Activated naive CD4-positive, alpha-beta T cell treated with anti-CD3 and anti-CD28 coated beads for 36 hours (primary cell): ENCODE measurements around the gene UBTF. TPM values are rescaled to one million over a fixed set of nuclear protein-coding genes. Genes with fewer than 3 reads are reported as not detected.
A peak's percentile ranks its signal among the peaks of the same experiment; 100 is the strongest.

ENCODE experiments used
- CTCF ChIA-PET: fragments of 350-600 bp; sonication (Branson Sonifier 250); formaldehyde crosslinking; loops from one replicate; lab custom pipeline; 2021; ENCODE audit warnings: antibody characterized with exemption; lab: Charles Lee
- DNase-seq: peaks from one replicate; pipeline ENCODE4 v3.0.0-alpha.2; 2020
- H3K27ac Mint-ChIP-seq: one replicate; pipeline ENCODE4 v1.8.0; 2021; ENCODE audit warnings: mild to moderate bottlenecking, mixed read lengths
- H3K27me3 Mint-ChIP-seq: one replicate; pipeline ENCODE4 v1.8.0; 2021; ENCODE audit warnings: low read depth, mixed read lengths
- H3K36me3 Mint-ChIP-seq: one replicate; pipeline ENCODE4 v1.8.0; 2021; ENCODE audit warnings: low read depth, mixed read lengths
- H3K4me1 Mint-ChIP-seq: one replicate; pipeline ENCODE4 v1.8.0; 2021; ENCODE audit warnings: low read depth, mixed read lengths
- H3K4me3 Mint-ChIP-seq: one replicate; pipeline ENCODE4 v1.8.0; 2021; ENCODE audit warnings: mild to moderate bottlenecking, moderate library complexity, mixed read lengths
- H3K9me3 Mint-ChIP-seq: one replicate; pipeline ENCODE4 v1.8.0; 2021; ENCODE audit warnings: mixed read lengths
- intact Hi-C: fragments of 100-400 bp; cut with micrococcal nuclease; formaldehyde crosslinking; loops from one replicate; pipeline ENCODE4 v1.15.1; 2023
- total RNA-seq, 2 experiments: library from RNA; stranded (reverse); gene quantifications; one replicate each; pipeline ENCODE4 v1.2.3, GENCODE V29; 2021

UBTF gene
- total RNA-seq, 2 experiments from 2014 or later = 91.8 to 92.6 TPM

DNA sequence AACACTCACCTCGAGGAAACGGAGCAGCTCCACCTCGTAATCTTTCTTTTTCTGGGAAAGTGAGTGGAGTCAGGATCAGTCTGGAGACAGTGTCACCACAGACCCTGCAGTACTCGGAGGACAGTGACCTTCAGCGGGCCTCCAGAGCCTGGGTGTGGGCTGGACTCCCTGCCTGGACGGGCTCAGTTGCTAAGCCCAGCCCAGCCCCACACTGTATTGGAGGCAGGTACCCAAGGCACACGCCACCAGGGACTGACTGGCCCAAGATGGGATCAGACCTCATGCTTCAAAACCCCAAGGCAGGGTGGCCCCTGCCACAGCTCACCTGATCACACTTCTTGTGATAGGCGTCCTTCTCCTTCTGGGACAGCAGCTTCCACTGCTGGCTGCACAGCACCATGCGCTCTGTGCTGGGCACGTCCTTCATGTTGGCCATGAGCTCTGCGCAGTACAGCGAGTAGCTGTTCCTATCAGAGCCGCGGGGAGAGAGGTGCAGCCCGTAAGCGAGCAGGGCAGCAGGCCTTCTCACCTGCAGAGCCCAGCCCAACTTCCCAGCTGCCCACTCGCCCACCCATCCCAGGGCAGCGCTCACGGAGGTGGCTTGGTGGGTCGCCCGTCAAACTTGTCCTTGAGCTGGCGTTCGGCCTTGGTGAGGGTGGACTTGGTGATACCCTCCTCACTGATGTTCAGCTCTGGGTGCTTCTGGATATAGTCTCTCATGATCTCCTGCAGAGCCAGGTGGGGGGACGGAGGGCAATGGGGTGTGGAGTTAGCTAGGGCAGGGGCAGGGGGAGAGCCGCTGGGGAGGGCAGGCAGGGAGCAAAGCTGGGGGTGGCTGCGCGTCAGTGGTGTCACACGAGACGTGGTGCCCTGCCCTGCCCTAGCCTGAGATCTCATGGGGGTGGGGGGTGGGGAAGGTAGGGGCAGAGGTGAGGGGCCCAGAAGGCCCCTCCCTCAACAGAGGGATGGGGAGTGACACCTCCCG, 7.9 kb downstream of the UBTF start:
- intact Hi-C loops = loop anchor here (2.0 to 10.0 kb wide), 3 partner anchors 25 to 1013 kb away; partner anchors contain the start of genes FMNL1, SLC25A39 and TMUB2

DNA sequence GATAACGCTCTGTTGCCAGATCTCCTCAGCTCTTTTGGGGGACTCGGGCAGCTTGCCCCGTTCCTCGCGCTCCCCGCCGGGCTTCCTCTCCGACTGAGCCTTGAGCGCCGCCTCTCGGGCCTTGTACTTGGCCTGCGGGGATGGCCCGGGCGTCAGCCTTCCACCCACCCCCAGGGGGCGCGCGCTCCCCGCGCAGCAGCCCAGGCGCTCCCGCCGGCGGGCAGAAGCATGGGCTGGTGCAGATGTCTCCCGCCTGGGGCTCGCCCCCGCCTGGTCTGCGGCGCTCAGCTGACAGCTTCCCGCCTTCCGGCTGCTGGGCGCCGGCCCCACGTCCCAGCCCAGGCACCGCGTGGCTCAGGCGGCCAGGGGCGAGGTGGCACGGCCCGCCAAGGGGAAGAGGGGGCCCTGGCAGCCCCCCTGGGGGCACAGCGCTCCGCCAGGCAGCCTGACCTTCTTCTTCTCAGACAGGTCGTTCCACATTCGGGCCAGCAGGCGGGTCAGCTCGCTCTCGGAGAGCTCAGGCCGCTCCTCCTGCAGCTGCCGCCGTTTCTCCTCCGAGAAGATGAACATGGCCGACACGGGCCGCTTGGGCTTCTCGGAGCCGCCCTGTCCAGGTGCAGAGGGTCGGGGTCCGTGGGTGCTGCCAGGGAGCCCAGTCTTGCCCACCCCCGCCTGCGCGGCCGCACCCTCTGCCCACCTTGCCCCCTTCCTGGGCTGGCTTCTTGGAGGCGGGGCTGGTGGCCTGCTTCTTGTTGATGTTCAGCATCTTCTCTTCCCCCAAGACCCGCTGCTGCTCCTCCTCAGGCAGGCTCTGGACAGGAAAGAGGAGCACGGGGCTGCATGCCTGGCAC, 8.9 kb downstream of the UBTF start:
- CTCF ChIA-PET = interaction anchor here (0.6 to 5.6 kb wide), 31 partner anchors 9 to 313 kb away, joined by 3 to 64 read pairs (median 5); partner anchors contain the start of genes GRN, RUNDC3A, SLC25A39 and TMUB2
- H3K27ac Mint-ChIP-seq = peak overlapping the region; percentile 92
- peaks cover 62% of the 10 kb centered on the region for H3K36me3 Mint-ChIP-seq
- H3K4me1 Mint-ChIP-seq = peaks cover 68% of the 10 kb centered on the region
- peak overlapping the region; percentile 62 for H3K4me3 Mint-ChIP-seq
- no peaks in the 10 kb centered on the region for H3K27me3 Mint-ChIP-seq
- no peaks in the 10 kb centered on the region for H3K9me3 Mint-ChIP-seq
- intact Hi-C loops = loop anchor here (1.0 to 10.0 kb wide), 7 partner anchors 8 to 1014 kb away; partner anchors contain the start of genes FMNL1, GRN, SLC25A39 and TMUB2
- DNase-seq = peak; percentile 93

More for the DNA sequence above, 7.9 kb downstream of the UBTF start:
- no peaks in the 10 kb centered on the region for H3K27me3 Mint-ChIP-seq
- peak overlapping the region; percentile 12 for H3K27ac Mint-ChIP-seq
- H3K4me3 Mint-ChIP-seq = no peak overlapping the region
- peaks cover 70% of the 10 kb centered on the region for H3K36me3 Mint-ChIP-seq
- no peak for DNase-seq
- H3K9me3 Mint-ChIP-seq = no peaks in the 10 kb centered on the region
- CTCF ChIA-PET = interaction anchor here (0.6 to 5.6 kb wide), 11 partner anchors 9 to 312 kb away, joined by 3 to 64 read pairs (median 10); partner anchors contain the start of genes GRN, TMUB2 and UBTF
- H3K4me1 Mint-ChIP-seq = peaks cover 76% of the 10 kb centered on the region

DNA sequence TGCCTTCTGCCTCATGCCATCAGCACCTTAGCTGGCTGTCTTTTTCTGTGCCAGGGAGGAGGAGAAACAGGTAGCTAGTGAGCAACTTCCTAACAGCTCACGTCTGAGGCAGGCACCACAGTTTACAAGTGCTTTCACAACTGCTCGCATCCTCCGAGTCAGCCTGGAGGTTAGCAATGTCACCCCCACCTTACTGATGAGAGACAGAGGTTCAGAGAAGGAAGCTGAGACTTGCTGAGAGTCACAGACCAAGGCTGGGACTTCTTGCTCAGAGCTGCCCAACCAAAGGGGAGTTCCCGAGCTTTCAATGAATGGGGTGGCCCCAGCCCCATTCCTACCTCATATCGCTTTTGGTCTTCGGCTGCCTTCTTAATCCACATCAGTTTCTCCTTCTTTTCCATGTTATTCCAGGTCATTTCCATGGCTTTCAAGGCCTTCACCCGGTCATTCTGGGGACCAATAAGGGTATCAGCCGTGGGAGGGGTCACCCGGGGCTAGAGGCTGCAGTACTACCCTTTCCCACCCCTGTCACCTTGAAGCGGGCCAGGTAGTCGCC, 9.6 kb downstream of the UBTF start:
- Mint-ChIP-seq H3K4me1 (peaks cover 61% of the 10 kb centered on the region), H3K27ac (peak overlapping the region; percentile 92), H3K36me3 (peaks cover 55% of the 10 kb centered on the region), H3K9me3 (no peaks in the 10 kb centered on the region), H3K27me3 (no peaks in the 10 kb centered on the region), H3K4me3 (peak overlapping the region; percentile 62)
- CTCF ChIA-PET = interaction anchor here (0.6 to 5.6 kb wide), 30 partner anchors 8 to 313 kb away, joined by 3 to 64 read pairs (median 6); partner anchors contain the start of genes GRN, RUNDC3A, SLC25A39 and TMUB2
- peak; percentile 89 for DNase-seq
- intact Hi-C loops = loop anchor here (1.0 to 10.0 kb wide), 7 partner anchors 8 to 1015 kb away; partner anchors contain the start of genes FMNL1, GRN, SLC25A39 and TMUB2

DNA sequence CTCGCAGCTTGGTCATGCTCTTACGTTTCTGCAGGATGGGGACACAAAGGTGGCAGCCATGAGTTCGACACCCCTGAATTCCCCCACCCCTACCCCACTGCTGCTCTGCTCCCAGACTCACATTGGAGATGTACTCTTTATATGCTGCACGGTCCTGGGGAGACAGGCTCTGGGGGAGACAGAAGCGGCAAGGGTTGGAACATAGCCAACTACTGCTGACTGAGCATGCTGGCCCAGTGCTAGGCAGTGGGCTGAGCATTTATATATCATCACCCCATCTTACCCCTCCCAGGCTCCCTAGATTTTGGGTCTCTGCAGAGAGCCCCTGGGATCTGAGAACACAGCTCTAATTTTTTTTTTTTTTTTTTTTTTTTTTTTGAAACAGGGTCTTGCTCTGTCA, 11.7 kb downstream of the UBTF start:
- intact Hi-C loops = no loop called here
- peaks cover 60% of the 10 kb centered on the region for H3K4me1 Mint-ChIP-seq

DNA sequence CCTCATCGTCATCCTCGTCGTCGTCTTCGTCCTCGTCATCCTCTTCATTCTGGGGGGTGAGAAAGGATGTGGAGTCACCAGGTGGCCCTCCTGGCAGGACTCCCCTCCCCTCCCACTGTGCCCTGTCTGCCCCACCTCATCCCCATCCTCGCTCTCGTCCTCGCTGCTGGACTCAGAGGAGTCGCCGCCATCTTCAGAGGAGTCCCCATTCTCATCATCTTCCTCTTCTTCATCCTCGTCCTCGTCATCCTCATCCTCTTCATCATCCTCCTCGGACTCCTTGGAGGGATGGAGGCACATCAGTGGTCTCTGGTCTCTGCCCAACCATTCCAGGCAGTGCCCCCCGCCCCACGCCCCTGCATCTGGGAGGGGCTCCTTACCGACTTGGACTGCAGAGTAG, 12.2 kb downstream of the UBTF start:
- no peak overlapping the region for H3K27ac Mint-ChIP-seq
- H3K4me1 Mint-ChIP-seq = peaks cover 59% of the 10 kb centered on the region
- no peak for DNase-seq
- no peaks in the 10 kb centered on the region for H3K9me3 Mint-ChIP-seq
- no peaks in the 10 kb centered on the region for H3K27me3 Mint-ChIP-seq
- CTCF ChIA-PET = interaction anchor here (1.5 kb wide), 1 partner anchor 162 kb away, joined by 4 read pairs; no protein-coding TSS in a partner anchor
- intact Hi-C loops = no loop called here
- peaks cover 38% of the 10 kb centered on the region for H3K36me3 Mint-ChIP-seq
- H3K4me3 Mint-ChIP-seq = no peak overlapping the region

More for the DNA sequence above, 11.7 kb downstream of the UBTF start:
- DNase-seq = no peak
- Mint-ChIP-seq H3K9me3 (no peaks in the 10 kb centered on the region), H3K36me3 (peaks cover 39% of the 10 kb centered on the region), H3K27me3 (no peaks in the 10 kb centered on the region), H3K4me3 (no peak overlapping the region), H3K27ac (peak overlapping the region; percentile 80)
- CTCF ChIA-PET = interaction anchor here (0.7 to 1.2 kb wide), 2 partner anchors 138 to 1449 kb away, joined by 3 read pairs; no protein-coding TSS in a partner anchor

DNA sequence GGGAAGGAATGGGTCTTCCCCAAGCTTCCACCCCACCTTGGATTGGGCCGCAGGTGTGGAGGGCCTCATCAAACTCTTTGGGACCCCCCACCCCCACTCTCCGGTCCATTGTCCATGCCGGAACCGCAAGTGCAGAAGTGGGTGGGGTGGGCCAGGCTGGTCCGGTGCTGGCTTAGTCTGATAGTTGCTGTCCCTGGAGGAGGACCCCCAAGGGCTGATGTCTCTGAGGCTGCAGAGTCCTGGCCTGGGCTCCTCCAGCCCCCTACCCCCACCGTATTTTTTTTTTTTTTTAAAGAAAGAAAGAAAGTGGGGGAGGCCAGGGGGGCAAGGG, 12.7 kb downstream of the UBTF start:
- H3K36me3 Mint-ChIP-seq = peaks cover 38% of the 10 kb centered on the region
- intact Hi-C loops = no loop called here

DNA sequence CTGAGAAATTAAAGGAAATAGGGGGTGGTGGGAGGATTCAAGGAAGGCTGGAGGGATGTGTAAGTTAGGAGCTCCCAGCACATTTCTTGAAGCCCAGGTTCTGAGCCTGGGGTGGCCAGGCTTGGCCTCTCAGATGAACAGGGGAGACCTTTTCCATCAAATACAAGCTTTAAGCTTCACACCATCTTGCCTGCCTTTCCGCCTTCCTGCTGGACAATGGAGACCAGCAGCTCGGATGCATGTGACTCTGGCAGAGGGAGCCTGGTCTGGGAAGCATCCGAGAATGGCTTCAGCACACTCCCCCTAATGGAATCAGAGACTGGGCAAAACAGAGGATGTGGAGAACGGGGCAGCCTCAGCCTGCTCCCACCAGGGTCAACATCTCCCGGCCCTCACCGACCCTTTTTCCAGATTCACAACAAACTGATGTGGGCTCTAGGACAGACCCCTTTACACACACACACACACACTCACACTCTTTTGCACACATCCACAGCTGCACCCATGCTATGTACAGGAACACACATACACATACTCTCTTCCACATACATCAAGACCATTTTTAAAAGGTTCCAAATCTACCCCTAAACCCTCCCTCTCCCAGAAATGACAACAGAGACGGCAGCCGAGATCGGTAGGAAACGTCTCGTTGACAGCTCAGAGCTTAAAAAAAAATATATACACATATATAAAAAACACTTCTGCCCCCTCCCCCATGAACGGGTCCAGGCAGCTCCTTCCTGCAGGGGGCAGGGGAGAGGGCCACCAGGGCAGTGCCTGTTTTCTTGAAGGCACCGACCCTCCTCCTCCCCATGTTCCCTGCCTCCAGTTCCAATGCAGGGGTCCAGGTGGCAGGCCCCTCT, 13.3 kb downstream of the UBTF start:
- H3K9me3 Mint-ChIP-seq = no peaks in the 10 kb centered on the region
- H3K4me3 Mint-ChIP-seq = no peak overlapping the region
- H3K36me3 Mint-ChIP-seq = peaks cover 35% of the 10 kb centered on the region
- intact Hi-C loops = no loop called here
- no peaks in the 10 kb centered on the region for H3K27me3 Mint-ChIP-seq
- CTCF ChIA-PET = interaction anchor here (0.9 to 1.5 kb wide), 4 partner anchors 10 to 164 kb away, joined by 4 to 7 read pairs (median 5); no protein-coding TSS in a partner anchor
- DNase-seq = no peak
- peaks cover 50% of the 10 kb centered on the region for H3K4me1 Mint-ChIP-seq
- peak overlapping the region; percentile 42 for H3K27ac Mint-ChIP-seq

More for the DNA sequence above, 12.7 kb downstream of the UBTF start:
- Mint-ChIP-seq H3K9me3 (no peaks in the 10 kb centered on the region), H3K27me3 (no peaks in the 10 kb centered on the region), H3K4me3 (no peak overlapping the region), H3K27ac (no peak overlapping the region), H3K4me1 (peaks cover 54% of the 10 kb centered on the region)
- CTCF ChIA-PET = interaction anchor here (1.5 kb wide), 1 partner anchor 163 kb away, joined by 4 read pairs; no protein-coding TSS in a partner anchor
- DNase-seq = no peak

DNA sequence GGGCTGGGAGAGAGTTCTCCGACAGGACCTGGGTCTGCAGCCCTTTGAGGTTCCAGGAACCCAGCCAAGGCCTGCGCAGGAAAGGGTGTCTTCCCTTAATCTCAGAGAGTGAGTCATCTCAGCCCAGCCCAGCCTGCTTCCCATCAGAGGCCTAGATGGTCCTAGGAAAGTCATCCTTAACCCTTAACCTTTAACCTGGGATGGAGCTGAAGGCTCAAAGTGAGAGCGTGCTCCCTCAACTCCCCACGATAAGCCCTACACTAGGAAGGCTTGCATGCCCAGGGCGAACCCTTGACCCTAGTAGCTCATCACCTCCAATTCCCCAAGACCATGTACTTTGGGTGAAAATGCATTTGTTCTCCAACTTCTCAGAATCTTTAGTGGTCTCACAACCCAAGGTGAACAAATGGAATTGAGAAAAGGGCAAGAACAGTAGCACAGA, 15.0 kb downstream of the UBTF start:
- peaks cover 26% of the 10 kb centered on the region for H3K36me3 Mint-ChIP-seq
- no peaks in the 10 kb centered on the region for H3K27me3 Mint-ChIP-seq
- H3K4me1 Mint-ChIP-seq = peaks cover 40% of the 10 kb centered on the region
- no peak overlapping the region for H3K4me3 Mint-ChIP-seq
- H3K9me3 Mint-ChIP-seq = no peaks in the 10 kb centered on the region
- no peak for DNase-seq
- CTCF ChIA-PET = interaction anchor here (0.7 to 4.0 kb wide), 11 partner anchors 9 to 159 kb away, joined by 3 to 15 read pairs (median 5); partner anchors contain the start of genes FAM171A2 and TMUB2
- H3K27ac Mint-ChIP-seq = peak overlapping the region; percentile 74
- intact Hi-C loops = no loop called here

DNA sequence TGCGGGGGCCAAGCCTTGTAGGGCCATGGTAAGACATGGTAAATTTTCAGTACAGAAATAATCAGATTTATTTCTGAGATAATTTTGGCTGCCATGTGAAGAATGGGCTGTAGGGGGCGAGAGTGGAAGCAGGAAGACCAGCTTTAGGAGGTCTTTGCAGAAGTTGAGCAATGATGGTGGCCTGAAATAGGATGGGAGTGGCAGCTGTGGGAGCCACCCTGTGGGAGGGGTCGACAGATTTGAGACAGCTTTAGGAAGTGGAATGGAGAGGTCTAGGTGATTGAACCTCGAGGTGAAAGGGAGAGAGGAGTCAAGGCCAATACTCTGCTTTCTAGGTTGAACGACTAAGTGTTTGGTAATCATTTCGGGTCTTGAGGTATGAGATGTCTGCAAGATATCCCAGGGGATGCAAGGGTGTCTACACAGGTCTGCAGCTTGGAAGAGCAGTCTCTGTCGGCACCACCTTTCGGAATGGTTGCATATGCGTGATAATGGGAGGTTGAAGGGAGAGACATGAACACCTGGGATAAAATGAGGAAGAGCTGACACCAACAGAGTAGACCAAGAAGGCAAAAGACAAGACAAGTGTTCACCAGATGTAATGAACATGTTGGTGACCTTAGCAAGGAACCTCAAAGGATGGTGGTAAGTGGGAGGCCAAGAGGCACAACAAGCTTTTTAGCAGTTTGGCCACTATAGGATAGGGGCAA, 15.6 kb downstream of the UBTF start:
- H3K4me1 Mint-ChIP-seq = peaks cover 36% of the 10 kb centered on the region
- intact Hi-C loops = loop anchor here (1.0 kb wide), 1 partner anchor 127 kb away; no protein-coding TSS in a partner anchor
- CTCF ChIA-PET = interaction anchor here (0.6 to 4.0 kb wide), 14 partner anchors 10 to 164 kb away, joined by 3 to 15 read pairs (median 5); partner anchors contain the start of genes FAM171A2, GRN and TMUB2
- DNase-seq = peak; percentile 78
- peaks cover 22% of the 10 kb centered on the region for H3K36me3 Mint-ChIP-seq
- H3K27me3 Mint-ChIP-seq = no peaks in the 10 kb centered on the region
- no peak overlapping the region for H3K4me3 Mint-ChIP-seq
- H3K27ac Mint-ChIP-seq = peak overlapping the region; percentile 74
- H3K9me3 Mint-ChIP-seq = no peaks in the 10 kb centered on the region

DNA sequence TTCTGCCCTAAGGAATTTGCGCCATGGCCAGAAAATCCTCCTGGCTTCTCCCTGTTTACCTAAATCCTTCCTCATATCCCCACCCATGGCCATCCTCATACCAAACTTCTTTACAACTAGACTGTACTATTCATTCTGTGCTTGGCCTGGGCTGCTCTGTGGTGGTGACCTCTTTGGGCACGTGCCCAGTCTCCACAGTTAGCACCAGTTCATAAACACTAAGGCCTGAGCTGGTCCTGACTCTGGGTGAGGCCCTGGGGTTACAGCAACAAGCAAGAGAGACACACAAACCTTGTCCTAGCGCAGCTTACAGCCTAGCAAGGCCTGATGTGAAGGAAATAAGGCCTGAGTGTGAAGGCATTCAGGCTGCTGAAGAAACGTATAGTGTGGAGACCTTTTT, 16.7 kb downstream of the UBTF start:
- intact Hi-C loops = loop anchor here (1.0 kb wide), 1 partner anchor 129 kb away; no protein-coding TSS in a partner anchor
- CTCF ChIA-PET = interaction anchor here (0.6 to 4.0 kb wide), 7 partner anchors 8 to 165 kb away, joined by 3 to 32 read pairs (median 8); partner anchors contain the start of gene TMUB2
- no peaks in the 10 kb centered on the region for H3K27me3 Mint-ChIP-seq
- no peak overlapping the region for H3K4me3 Mint-ChIP-seq
- H3K9me3 Mint-ChIP-seq = no peaks in the 10 kb centered on the region
- peaks cover 14% of the 10 kb centered on the region for H3K36me3 Mint-ChIP-seq
- no peak for DNase-seq
- peaks cover 34% of the 10 kb centered on the region for H3K4me1 Mint-ChIP-seq
- H3K27ac Mint-ChIP-seq = no peak overlapping the region
